Ovary (tissue), 3 donors: ENCODE data around the gene TTC38.

ENCODE experiments used
- CTCF ChIP-seq, 3 donors: fragments of 450-650 bp in 2 of 3; fragments of 200-600 bp in 1 of 3; IDR thresholded peaks; one replicate each; pipeline versions ENCODE4 v1.5.1 to v1.8.0; 2016 to 2022; ENCODE audit warnings: antibody characterized with exemption in 3 of 3, mild to moderate bottlenecking in 1 of 3
- EP300 ChIP-seq: sonication (generic); formaldehyde crosslinking; IDR thresholded peaks from one replicate; pipeline ENCODE4 v1.6.1; 2017; ENCODE audit warnings: antibody characterized with exemption
- POLR2A ChIP-seq: fragments of 450-650 bp; IDR thresholded peaks from one replicate; pipeline ENCODE4 v1.6.1; 2017; ENCODE audit warnings: antibody characterized with exemption, mild to moderate bottlenecking, moderate library complexity
- donor health status: DM: no; HTN: no; CAD: no.

- no peak for TF ChIP-seq POLR2A
- TF ChIP-seq CTCF (IDR thresholded peaks at IDR 0.05) = no peak
- TF ChIP-seq EP300 = no peak
Observed at GRCh38 chr22:46294784-46295183, 27.0 kb downstream of the TTC38 start.
